ENCODE results near the gene ITGB5. TPM values are rescaled to one million over a fixed set of nuclear protein-coding genes. Genes with fewer than 3 reads are reported as not detected.

ITGB5 gene
- total and polyA plus RNA-seq, 2 donors (not counting 3 experiments of a cell fraction or from before 2014, with no cell fraction given): 144 to 170 TPM

DNA sequence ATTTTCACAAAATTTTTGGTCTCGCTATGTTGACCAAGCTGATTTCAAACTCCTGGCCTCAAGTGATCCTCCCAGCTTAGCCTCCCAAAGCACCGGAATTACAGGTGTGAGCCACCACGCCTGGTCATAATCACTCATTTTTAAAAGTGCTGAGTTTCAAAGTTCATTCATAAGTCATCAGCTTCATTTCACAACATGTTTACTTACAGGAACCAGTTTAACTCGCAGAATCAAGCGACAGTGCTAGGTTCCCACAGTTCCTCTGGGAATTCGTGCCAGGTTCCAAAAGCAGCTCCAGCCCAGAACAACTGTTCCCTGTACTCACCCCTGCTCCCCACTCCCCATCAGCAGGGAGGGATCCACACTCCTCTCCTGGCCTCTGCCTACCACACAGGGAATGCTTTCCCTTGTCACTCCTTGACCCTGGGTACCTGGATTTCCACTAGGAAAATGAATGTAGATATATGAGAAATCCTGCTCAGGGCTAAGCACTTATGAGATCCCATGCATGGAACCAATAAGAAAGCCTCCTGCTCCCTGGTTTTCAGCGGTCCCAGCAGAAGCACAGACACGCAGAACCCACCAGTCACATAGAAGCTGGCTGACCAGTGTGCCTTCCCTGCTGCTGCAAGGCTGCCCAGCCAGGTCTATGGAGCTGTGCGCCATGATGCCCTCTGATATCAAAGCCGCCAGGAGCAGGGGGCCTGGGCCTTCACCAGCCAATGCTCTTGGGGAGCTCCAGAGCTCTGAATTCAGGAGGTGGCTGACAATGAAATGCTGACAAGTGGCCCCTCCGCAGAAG lies 72.3 kb downstream of the ITGB5 start:
- no peaks in the 10 kb centered on the region for H3K9me1 ChIP-seq (replicated peaks; ENCODE audit: control insufficient read depth, extremely low read depth, insufficient read depth, low read length)
- ChIA-PET POLR2A (no interaction called here), CTCF (interaction anchor here (1.4 to 1.6 kb wide), 3 partner anchors 12 to 28 kb away, joined by 4 to 8 read pairs (median 7); no protein-coding TSS in a partner anchor)
- H3K27ac ChIP-seq (ENCODE audit: insufficient read depth, low read depth, low read length): no peak overlapping the region
- BruUV-seq (replicated peaks): no TSS peak
- H3K9me3 ChIP-seq (replicated peaks; ENCODE audit: control insufficient read depth, insufficient read depth, low read length): no peaks in the 10 kb centered on the region
- TF ChIP-seq EZH2 (IDR thresholded peaks at IDR 0.05; ENCODE audit: borderline replicate concordance, low read depth, low read length, severe bottlenecking) (no peak), GATA2 (IDR thresholded peaks at IDR 0.05; ENCODE audit: insufficient read depth, insufficient read length, low read depth, low read length) (no peak), POLR2A (IDR thresholded peaks at IDR 0.05; ENCODE audit: low read depth, low read length) (no peak)
- H2AFZ ChIP-seq (ENCODE audit: low read depth, low read length): no peak overlapping the region
- FAIRE-seq: no peak
- DNase-seq (ENCODE audit: low read depth, low spot score): no peak
- H3K27me3 ChIP-seq (ENCODE audit: control insufficient read depth in 2 of 2, insufficient read depth in 2 of 2, low read length in 2 of 2): no peaks in the 10 kb centered on the region
- dilution Hi-C loops (cut with MboI; ENCODE audit: extremely low pct_ligation_motif_present, low sequenced_read_pairs) (no loop called here), intact Hi-C loops (cut with micrococcal nuclease) (no loop called here)
- H4K20me1 ChIP-seq (replicated peaks; ENCODE audit: control insufficient read depth, extremely low read depth, insufficient read depth, low read length): no peaks in the 10 kb centered on the region
- no peak overlapping the region for H3K9ac ChIP-seq (replicated peaks; ENCODE audit: extremely low read depth, insufficient read depth, low read length)
- no peak overlapping the region for H3K4me2 ChIP-seq (ENCODE audit: insufficient read depth, low read length)
- no peaks in the 10 kb centered on the region for H3K79me2 ChIP-seq (ENCODE audit: control insufficient read depth, insufficient read depth, low read length)
- H3K4me1 ChIP-seq (ENCODE audit: control insufficient read depth, extremely low read depth, insufficient read depth, low read length): no peaks in the 10 kb centered on the region
- H3K36me3 ChIP-seq (ENCODE audit: control insufficient read depth in 2 of 2, extremely low read depth in 1 of 2, insufficient read depth in 2 of 2, low read length in 2 of 2): peaks cover 0 to 2% of the 10 kb centered on the region in 2 experiments
- no peak overlapping the region for H3K4me3 ChIP-seq (replicated peaks in 1 of 3; ENCODE audit: insufficient read depth in 1 of 3, low read depth in 1 of 3, low read length in 3 of 3)

DNA sequence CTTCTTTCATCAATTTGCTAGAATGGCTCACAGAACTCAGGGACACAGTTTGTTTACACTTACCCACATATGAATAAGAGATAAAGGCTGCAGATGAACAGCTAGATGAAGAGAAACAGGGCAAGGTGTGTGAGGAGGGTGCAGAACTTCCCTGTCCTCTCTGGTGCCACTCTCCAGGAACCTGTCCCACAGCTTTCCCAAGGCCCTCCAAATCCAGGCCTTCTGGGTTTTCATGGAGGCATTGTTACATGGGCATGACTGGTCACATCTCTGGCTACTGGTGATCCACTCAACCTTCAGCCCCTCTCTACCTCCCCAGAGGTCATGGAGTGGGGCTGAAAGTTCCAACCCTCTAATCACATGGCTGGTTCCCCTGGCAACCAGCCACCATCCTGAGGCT lies 73.6 kb downstream of the ITGB5 start:
- Histone ChIP-seq H3K9ac (replicated peaks; ENCODE audit: extremely low read depth, insufficient read depth, low read length) (no peak overlapping the region), H3K79me2 (ENCODE audit: control insufficient read depth, insufficient read depth, low read length) (no peaks in the 10 kb centered on the region), H2AFZ (ENCODE audit: low read depth, low read length) (no peak overlapping the region), H3K9me1 (replicated peaks; ENCODE audit: control insufficient read depth, extremely low read depth, insufficient read depth, low read length) (no peaks in the 10 kb centered on the region), H3K36me3 (ENCODE audit: control insufficient read depth in 2 of 2, extremely low read depth in 1 of 2, insufficient read depth in 2 of 2, low read length in 2 of 2) (peaks cover 0 to 3% of the 10 kb centered on the region in 2 experiments), H3K4me2 (ENCODE audit: insufficient read depth, low read length) (no peak overlapping the region), H3K4me1 (ENCODE audit: control insufficient read depth, extremely low read depth, insufficient read depth, low read length) (peaks cover under 1% of the 10 kb centered on the region), H3K27me3 (ENCODE audit: control insufficient read depth in 2 of 2, insufficient read depth in 2 of 2, low read length in 2 of 2) (no peaks in the 10 kb centered on the region), H4K20me1 (replicated peaks; ENCODE audit: control insufficient read depth, extremely low read depth, insufficient read depth, low read length) (no peaks in the 10 kb centered on the region), H3K9me3 (replicated peaks; ENCODE audit: control insufficient read depth, insufficient read depth, low read length) (no peaks in the 10 kb centered on the region), H3K4me3 (replicated peaks in 1 of 3; ENCODE audit: insufficient read depth in 1 of 3, low read depth in 1 of 3, low read length in 3 of 3) (no peak overlapping the region), H3K27ac (ENCODE audit: insufficient read depth, low read depth, low read length) (no peak overlapping the region)
- FAIRE-seq: no peak
- no TSS peak for BruUV-seq (replicated peaks)
- TF ChIP-seq FOS (IDR thresholded peaks at IDR 0.05; ENCODE audit: borderline replicate concordance, insufficient read depth, low read length) (no peak), POLR2A (IDR thresholded peaks at IDR 0.05; ENCODE audit: low read depth, low read length) (no peak), JUN (IDR thresholded peaks at IDR 0.05; ENCODE audit: borderline replicate concordance, insufficient read depth, insufficient read length, low read depth) (no peak), EZH2 (IDR thresholded peaks at IDR 0.05; ENCODE audit: borderline replicate concordance, low read depth, low read length, severe bottlenecking) (no peak), POLR2AphosphoS5 (IDR thresholded peaks at IDR 0.05; ENCODE audit: insufficient read depth, low read depth, low read length) (no peak), GATA2 (IDR thresholded peaks at IDR 0.05; ENCODE audit: insufficient read depth, insufficient read length, low read depth, low read length) (no peak), MYC (IDR thresholded peaks at IDR 0.05; ENCODE audit: low read depth, low read length) (no peak)
- TF ChIP-seq, protein P1, sequence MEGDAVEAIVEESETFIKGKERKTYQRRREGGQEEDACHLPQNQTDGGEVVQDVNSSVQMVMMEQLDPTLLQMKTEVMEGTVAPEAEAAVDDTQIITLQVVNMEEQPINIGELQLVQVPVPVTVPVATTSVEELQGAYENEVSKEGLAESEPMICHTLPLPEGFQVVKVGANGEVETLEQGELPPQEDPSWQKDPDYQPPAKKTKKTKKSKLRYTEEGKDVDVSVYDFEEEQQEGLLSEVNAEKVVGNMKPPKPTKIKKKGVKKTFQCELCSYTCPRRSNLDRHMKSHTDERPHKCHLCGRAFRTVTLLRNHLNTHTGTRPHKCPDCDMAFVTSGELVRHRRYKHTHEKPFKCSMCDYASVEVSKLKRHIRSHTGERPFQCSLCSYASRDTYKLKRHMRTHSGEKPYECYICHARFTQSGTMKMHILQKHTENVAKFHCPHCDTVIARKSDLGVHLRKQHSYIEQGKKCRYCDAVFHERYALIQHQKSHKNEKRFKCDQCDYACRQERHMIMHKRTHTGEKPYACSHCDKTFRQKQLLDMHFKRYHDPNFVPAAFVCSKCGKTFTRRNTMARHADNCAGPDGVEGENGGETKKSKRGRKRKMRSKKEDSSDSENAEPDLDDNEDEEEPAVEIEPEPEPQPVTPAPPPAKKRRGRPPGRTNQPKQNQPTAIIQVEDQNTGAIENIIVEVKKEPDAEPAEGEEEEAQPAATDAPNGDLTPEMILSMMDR (IDR thresholded peaks at IDR 0.05; ENCODE audit: extremely low read depth in 1 of 2, insufficient read depth in 1 of 2, low read depth in 1 of 2, low read length in 2 of 2): no peak
- TF ChIP-seq, protein P2, sequence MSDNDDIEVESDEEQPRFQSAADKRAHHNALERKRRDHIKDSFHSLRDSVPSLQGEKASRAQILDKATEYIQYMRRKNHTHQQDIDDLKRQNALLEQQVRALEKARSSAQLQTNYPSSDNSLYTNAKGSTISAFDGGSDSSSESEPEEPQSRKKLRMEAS (IDR thresholded peaks at IDR 0.05; ENCODE audit: insufficient read depth, insufficient read length): no peak
- dilution Hi-C loops (cut with MboI; ENCODE audit: extremely low pct_ligation_motif_present, low sequenced_read_pairs) (no loop called here), intact Hi-C loops (cut with micrococcal nuclease) (no loop called here)
- ChIA-PET POLR2A (no interaction called here), CTCF (interaction anchor here (0.9 to 1.7 kb wide), 2 partner anchors 26 to 52 kb away, joined by 3 to 7 read pairs; no protein-coding TSS in a partner anchor)
- no peak for DNase-seq (ENCODE audit: low read depth, low spot score)

Measured in endothelial cell of umbilical vein (primary cell).